Rectal smooth muscle tissue (tissue), 1 donor: ENCODE results near the gene GTPBP1.

ENCODE experiments used
- H3K27ac ChIP-seq: one replicate; pipeline ENCODE4 v1.7.0; 2013; ENCODE audit warnings: low read depth, low read length, inconsistent platforms
- H3K27me3 ChIP-seq: one replicate; pipeline ENCODE4 v1.7.0; 2013; ENCODE audit warnings: low read length; ENCODE audit not compliant: control insufficient read depth, insufficient read depth
- H3K36me3 ChIP-seq: one replicate; pipeline ENCODE4 v1.7.0; 2013; ENCODE audit warnings: low read length; ENCODE audit not compliant: control insufficient read depth, insufficient read depth
- H3K4me1 ChIP-seq: one replicate; pipeline ENCODE4 v1.7.0; 2013; ENCODE audit warnings: low read length; ENCODE audit not compliant: control insufficient read depth, insufficient read depth
- H3K4me3 ChIP-seq: one replicate; pipeline ENCODE4 v1.7.0; 2013; ENCODE audit warnings: low read length
- H3K9ac ChIP-seq: one replicate; pipeline ENCODE4 v1.7.0; 2013; ENCODE audit warnings: low read length

GTPBP1 gene

DNA sequence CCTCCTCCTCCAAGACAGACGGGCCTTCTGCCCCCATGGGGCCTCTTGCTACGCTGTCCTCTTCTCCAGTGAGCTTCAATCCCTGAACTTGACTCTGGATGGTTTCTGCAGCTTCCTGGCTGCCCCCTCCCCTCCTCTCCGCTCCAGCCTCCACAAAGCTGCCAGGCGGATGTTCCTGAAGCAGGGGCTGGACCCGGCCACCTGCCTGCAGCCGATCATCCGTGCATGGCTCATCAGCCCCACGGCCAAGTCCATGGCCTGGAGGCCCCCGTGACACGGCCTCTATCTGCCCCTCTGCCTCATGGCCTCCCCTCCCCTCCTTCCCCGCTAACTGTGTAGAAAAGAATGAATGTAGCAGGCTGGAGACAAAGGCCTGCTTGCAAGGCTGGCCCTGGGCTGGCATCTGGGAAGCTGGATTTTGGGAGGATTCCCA lies 56.8 kb downstream of the GTPBP1 start:
- Histone ChIP-seq H3K36me3 (no peaks in the 10 kb centered on the region), H3K9ac (no peak overlapping the region), H3K4me1 (no peaks in the 10 kb centered on the region), H3K27me3 (no peaks in the 10 kb centered on the region), H3K27ac (no peak overlapping the region), H3K4me3 (no peak overlapping the region)

DNA sequence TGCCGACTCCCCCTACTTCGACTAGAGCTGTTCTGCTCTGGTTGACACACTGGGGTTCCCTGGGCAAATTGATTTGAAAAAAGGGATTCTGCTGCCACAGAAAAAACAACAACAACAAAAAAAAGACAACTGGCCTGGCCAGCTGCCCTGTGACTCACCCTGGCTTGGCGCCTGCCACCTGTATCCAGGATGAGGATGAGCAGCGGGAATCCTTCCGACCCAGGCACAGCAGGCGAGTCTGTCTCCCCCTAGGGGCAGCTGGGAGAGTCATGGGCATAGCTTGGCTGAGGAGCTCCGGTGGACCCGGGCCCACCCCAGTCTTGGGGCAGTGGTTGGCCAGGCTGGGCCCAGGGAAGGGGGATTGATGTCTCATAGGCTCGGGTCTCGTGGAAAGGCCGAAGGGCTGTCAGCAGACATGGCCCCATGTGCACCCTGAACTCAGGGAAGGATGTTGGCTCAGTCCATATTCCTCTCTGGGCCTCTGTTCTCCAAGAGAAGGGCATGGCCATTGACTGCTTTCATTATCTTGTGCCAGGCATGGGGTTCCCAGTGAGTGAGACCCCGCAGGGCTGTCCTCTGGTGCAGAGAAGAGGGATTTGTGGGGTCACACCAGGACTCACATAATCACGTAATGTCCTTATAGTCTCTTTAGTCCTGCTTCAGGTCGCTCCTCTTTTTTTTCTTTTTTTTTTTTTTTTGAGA lies 60.5 kb downstream of the GTPBP1 start:
- Histone ChIP-seq H3K9ac (no peak overlapping the region), H3K4me1 (no peaks in the 10 kb centered on the region), H3K27me3 (no peaks in the 10 kb centered on the region), H3K27ac (no peak overlapping the region), H3K36me3 (no peaks in the 10 kb centered on the region), H3K4me3 (no peak overlapping the region)

DNA sequence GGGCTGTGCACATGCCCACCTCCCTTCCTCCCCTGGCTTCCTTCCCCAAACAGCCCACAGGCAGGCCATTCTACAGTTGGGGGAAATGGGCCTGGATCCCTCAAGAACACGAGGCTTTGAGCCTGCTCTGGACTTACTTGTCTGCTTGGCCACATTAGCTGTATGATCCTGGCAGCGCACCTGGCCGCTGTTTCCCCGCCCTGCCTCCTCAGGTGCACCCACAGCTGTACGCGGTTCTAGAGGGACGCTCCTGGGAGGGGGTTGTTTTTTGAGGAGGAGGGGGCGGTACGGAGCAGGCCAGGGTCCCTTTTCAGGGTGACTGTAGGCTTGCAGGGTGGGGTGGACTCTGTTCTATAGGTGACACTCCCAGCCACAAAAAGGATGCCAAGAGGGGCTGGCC lies 61.6 kb downstream of the GTPBP1 start:
- H3K9ac ChIP-seq = no peak overlapping the region

GRCh38 chr22:38768036-38768435 lies 62.3 kb downstream of the GTPBP1 start:
- no peaks in the 10 kb centered on the region for H3K36me3 ChIP-seq
- no peak overlapping the region for H3K4me3 ChIP-seq
- H3K4me1 ChIP-seq = no peaks in the 10 kb centered on the region
- H3K27me3 ChIP-seq = no peaks in the 10 kb centered on the region
- H3K27ac ChIP-seq = no peak overlapping the region
- H3K9ac ChIP-seq = no peak overlapping the region

More for the DNA sequence above, 61.6 kb downstream of the GTPBP1 start:
- H3K4me1 ChIP-seq = no peaks in the 10 kb centered on the region
- no peaks in the 10 kb centered on the region for H3K27me3 ChIP-seq
- H3K36me3 ChIP-seq = no peaks in the 10 kb centered on the region
- H3K4me3 ChIP-seq = no peak overlapping the region
- H3K27ac ChIP-seq = no peak overlapping the region

DNA sequence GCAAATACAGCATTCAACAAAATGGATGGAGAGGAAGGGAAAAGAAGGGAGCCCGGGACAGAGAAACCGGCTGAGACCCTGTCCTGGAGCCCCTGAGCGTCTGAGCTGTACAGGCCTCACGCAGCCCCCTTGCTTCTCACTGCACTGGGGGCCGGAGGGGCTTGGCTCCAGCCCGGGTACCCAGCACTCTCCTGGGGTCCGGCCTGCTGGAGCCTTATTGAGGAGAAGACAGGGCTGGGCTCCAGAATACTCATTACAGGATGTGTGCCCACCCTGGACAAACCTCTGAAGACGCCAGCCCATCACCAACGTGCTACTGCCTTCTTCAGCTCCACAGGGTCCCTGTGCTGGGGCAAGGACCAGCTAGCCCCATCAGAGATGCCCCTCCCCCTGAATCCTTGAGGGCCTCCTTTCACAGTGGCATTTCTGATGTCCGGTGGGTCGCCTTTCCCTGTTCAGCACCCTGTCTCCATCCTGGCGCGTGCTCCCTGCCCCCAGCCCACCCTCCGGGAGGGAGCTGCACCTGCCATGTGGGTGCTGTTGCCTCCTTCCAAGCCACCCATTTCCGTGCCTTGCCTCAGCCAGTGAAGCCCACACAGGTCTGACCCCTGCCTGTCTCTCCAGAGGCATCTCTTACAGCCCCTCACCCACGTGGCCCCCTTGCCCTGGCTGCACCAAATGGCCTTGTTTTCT lies 64.7 kb downstream of the GTPBP1 start:
- no peaks in the 10 kb centered on the region for H3K36me3 ChIP-seq
- H3K4me3 ChIP-seq = no peak overlapping the region
- H3K4me1 ChIP-seq = no peaks in the 10 kb centered on the region
- H3K9ac ChIP-seq = no peak overlapping the region
- no peaks in the 10 kb centered on the region for H3K27me3 ChIP-seq
- H3K27ac ChIP-seq = no peak overlapping the region

DNA sequence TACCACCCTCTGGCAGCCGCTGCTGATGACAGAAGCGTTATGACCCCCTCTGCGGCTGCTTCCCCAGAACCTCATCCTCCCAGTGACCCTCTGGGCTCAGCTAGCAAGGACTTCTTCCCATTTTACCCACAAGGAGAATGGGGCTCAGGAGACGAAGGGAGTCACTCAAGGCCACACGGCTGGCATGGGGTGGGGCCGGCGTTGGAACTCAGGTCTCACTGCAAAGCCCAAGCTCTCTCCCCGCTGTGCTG lies 66.8 kb downstream of the GTPBP1 start:
- H3K27ac ChIP-seq = no peak overlapping the region
- H3K9ac ChIP-seq = no peak overlapping the region
- no peaks in the 10 kb centered on the region for H3K36me3 ChIP-seq
- no peaks in the 10 kb centered on the region for H3K4me1 ChIP-seq
- H3K4me3 ChIP-seq = no peak overlapping the region
- no peaks in the 10 kb centered on the region for H3K27me3 ChIP-seq

DNA sequence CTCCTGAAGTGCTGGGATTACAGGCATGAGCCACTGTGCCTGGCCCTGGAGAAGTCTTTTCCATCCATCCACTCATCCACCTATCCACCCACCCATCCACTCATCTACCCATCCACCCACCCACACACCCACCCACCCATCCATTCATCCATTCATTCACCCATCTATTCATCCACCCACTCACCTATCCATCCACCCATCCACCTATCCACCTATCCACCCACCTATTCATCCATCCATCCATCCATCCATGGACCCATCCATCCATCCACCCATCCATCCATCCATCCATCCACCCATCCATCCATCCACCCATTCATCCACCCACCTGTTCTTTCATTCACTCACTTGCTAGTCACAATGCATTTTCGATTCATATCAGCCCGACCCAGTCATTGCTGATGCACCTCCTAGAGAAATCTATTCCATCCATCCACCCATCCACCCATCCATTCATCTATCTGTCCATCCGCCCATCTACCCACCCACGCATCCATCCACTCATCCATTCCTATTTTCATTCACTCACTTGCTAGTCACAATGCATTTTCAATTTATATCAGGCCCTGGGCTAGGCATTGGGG lies 67.7 kb downstream of the GTPBP1 start:
- Histone ChIP-seq H3K9ac (no peak overlapping the region), H3K36me3 (peaks cover 3% of the 10 kb centered on the region), H3K27me3 (no peaks in the 10 kb centered on the region), H3K4me3 (no peak overlapping the region), H3K27ac (no peak overlapping the region), H3K4me1 (no peaks in the 10 kb centered on the region)

GRCh38 chr22:38774496-38775166 lies 68.9 kb downstream of the GTPBP1 start:
- Histone ChIP-seq H3K27me3 (no peaks in the 10 kb centered on the region), H3K9ac (no peak overlapping the region), H3K4me1 (no peaks in the 10 kb centered on the region), H3K4me3 (no peak overlapping the region), H3K27ac (no peak overlapping the region), H3K36me3 (peaks cover 6% of the 10 kb centered on the region)

DNA sequence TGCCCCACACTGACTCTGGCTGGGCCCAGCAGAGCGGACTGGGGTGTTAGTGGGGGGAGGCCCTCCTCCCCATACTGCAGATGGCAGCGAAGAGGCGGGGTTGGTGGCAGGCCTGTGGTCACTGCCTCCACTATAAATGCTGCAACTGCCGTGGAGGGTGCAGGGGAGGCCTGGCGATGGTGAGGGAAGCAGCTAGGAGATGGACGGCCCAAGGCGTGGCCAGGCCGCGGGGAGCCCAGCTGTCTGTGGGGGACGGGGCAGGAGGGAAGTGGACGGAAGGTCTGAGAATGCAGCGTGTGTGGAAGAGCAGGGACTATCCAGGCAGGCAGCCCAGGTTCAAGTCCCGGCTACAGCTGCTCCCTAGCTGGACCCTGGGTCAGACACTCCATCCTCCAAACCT lies 69.9 kb downstream of the GTPBP1 start:
- Histone ChIP-seq H3K9ac (no peak overlapping the region), H3K27me3 (no peaks in the 10 kb centered on the region), H3K4me3 (no peak overlapping the region), H3K36me3 (peaks cover 6% of the 10 kb centered on the region), H3K27ac (no peak overlapping the region), H3K4me1 (no peaks in the 10 kb centered on the region)

- no peaks in the 10 kb centered on the region for H3K27me3 ChIP-seq
- no peak overlapping the region for H3K4me3 ChIP-seq
- H3K36me3 ChIP-seq = peaks cover 6% of the 10 kb centered on the region
- no peaks in the 10 kb centered on the region for H3K4me1 ChIP-seq
- no peak overlapping the region for H3K27ac ChIP-seq
- H3K9ac ChIP-seq = no peak overlapping the region
Observed at GRCh38 chr22:38776086-38776485, 70.3 kb downstream of the GTPBP1 start.

DNA sequence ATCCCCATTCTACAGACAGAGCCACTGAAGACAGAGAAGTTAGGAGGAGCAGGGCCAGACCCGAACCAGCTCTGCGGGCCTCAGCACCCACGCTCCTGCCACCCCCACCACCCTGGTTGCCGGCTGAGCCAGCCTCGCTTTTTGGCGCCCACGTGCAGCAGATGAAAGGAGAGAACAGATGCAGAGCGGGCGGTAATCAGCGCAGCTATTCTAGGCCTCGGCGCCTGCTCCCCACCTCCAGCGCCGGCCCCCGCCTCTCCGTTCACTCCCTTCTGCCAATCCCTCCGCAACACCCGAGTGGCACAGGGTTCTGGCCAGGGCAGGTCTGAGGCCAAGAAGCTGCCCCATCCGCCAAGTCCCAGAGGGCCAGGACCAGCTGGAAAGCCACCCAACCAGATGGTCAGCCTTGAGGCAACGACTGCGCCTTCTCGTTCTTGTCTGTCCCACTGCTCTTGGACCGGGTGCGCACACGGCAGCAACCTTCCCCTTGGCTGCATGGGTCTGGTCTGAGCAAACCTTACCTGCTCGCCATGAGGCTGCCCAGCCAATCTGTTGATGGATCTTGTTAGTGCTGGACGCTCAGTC lies 71.4 kb downstream of the GTPBP1 start:
- Histone ChIP-seq H3K9ac (no peak overlapping the region), H3K27me3 (no peaks in the 10 kb centered on the region), H3K27ac (no peak overlapping the region), H3K4me1 (no peaks in the 10 kb centered on the region), H3K36me3 (peaks cover 6% of the 10 kb centered on the region), H3K4me3 (no peak overlapping the region)

DNA sequence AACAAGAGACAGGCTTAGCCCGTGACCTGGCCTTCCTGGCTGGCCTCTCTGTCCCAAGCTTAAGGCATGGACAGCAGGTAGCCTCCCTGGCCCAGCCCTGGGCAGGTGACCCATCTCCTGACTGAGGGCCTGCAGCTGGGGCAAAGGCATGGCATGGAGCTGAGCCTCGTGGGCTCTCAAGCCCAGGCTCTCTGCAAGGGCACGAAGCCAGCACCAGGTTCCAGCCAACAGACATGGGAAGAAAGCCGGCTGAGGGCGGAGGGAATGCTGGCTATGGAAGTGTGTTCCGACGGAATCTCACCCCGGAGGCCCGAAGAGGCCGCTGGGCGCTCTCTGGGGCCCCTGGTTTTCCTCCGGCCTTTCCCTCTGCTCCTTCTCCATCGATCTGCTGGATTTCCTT lies 75.3 kb downstream of the GTPBP1 start:
- no peak overlapping the region for H3K4me3 ChIP-seq
- peaks cover 3% of the 10 kb centered on the region for H3K4me1 ChIP-seq
- no peak overlapping the region for H3K9ac ChIP-seq
- no peaks in the 10 kb centered on the region for H3K27me3 ChIP-seq
- peaks cover 6% of the 10 kb centered on the region for H3K36me3 ChIP-seq
- no peak overlapping the region for H3K27ac ChIP-seq
